NCI-H187 treated with DMSO at 0.1 percent for 48 hours (cell line): ENCODE results near the gene MEF2A.

Source experiments
- DNase-seq: peaks from one replicate; lab custom pipeline; 2025; lab: John Stamatoyannopoulos, UW

The MEF2A gene

DNA sequence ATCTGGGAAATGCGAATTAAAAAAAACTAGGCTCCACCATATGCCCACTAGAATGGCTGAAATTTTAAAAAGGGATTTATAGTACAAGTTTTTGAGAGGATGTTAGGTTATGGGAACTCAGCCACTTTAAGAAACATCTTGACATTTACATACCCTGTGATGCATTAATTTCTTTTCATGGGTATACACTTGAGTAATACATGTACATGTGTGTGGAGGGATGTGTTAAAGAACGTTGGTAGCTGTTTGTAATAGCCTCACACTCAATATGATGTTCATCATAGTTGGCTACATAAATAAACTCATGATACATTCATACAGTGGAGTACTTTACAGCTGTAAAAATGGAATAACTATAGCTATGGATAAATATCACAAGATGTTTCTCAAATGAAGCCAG lies 40.9 kb downstream of the MEF2A start:
- DNase-seq = no peak

DNA sequence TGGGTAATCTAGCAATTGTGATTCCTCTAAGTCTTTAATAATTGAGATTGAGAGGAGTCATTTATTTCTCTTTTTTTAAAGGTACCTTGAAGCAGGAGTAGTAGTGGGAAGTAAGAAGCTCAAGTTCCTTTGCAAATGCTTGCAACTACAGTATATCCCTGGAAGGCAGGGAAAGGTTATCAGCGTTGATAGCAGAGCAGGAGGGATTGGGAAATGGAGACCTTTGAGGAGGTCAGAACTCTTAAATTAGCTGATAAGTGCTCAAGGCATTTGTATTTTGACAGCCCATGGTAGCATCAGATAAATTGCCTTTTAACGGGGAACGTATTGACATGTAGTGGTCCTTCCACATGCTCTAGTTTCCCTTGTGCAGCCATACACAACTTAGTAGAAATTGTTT lies 47.7 kb downstream of the MEF2A start:
- no peak for DNase-seq

DNA sequence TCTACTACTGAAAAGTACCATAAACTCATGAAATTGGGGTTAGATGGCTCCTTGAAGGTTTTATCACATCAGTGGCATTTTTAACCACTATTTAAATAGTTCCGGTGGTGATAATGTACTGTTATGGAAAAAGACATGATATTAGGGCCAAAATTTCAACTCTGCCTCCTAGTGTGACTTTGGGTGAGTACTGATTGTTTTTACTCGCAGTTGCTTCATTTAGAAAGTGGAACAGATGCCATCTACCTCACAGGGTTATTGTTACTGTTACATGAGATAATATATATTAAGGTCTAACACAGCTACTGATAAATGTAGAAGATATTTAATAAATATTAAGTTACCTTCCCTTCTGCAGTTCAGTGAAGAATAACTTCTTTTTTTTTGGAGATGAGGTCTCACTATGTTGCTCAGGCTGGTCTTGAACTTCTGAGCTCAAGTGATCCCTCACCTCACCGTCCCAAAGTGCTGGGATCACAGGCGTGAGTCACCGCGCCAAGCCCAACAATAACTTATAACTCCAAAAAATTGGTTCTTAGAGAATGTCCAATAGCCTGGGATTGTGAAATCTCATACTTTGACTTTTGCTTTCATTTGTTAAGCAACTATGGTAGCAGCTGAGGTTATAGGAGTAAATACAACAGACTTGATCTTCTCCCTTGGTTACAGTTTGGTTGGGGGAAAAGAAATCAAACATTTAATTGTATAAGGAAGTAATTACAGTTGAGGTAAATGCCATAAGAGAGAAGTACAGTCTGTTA lies 48.3 kb downstream of the MEF2A start:
- DNase-seq = no peak

DNA sequence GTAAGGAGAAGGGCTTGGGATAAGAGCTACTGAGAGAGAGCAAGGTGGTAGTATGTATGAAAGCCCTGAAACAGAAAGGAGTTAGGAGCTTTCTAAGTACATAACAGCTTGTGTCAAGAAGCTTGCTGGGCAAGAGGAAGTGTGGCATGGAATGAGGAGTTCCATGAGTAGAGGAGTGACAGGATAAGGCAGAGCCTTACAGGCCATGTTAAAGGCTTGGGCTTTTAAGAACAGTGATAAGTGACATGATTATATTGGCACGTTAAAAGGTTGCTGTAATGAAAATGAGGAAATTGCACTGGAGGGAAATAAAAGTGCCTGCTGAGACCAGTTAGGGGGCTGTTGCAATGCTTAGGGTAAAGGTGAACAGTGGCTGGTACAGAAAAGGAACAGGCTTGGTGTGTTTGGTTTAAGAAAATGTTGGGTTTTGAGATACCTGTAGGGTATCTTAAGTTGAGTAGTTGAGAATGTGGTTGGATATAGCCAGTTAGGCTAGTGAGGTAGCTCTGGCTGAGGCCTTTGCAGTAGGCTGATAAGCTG lies 49.0 kb downstream of the MEF2A start:
- DNase-seq = no peak

DNA sequence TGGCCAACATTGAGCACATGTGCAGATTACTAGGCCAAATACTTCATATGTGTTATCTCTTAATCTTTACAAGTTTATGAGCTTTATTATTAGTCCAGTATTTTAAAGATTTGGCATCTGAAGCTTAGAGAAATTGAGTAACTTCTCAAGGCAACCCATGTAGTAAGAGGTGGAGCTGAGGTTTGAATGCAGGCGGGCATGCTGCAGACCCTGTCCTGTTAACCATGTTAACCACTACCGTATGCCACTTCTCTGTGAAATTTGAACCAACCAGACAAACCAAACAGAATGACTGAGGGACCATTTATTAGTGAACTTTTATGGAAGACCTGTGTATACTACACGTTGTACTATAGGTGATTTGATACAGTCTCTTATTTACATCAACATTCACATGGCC lies 49.7 kb downstream of the MEF2A start:
- no peak for DNase-seq

DNA sequence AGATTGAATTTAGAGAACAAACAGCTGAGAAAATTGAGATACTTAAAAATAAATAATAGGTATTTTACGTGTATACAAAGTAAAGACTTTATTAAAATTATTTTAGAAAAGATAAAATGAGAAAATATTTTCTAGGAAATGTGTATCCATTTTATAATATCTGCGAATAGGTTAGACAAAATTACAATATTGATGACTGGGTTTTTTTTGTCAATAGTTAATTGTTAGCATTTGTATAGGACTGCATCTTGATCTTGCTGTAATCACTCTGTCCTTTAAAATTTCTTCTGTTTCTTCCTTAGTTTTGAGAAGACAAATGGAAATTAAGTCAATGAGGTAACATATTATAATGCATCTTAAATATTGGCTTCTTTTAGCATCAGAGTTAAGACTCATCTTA lies 50.3 kb downstream of the MEF2A start:
- no peak for DNase-seq

DNA sequence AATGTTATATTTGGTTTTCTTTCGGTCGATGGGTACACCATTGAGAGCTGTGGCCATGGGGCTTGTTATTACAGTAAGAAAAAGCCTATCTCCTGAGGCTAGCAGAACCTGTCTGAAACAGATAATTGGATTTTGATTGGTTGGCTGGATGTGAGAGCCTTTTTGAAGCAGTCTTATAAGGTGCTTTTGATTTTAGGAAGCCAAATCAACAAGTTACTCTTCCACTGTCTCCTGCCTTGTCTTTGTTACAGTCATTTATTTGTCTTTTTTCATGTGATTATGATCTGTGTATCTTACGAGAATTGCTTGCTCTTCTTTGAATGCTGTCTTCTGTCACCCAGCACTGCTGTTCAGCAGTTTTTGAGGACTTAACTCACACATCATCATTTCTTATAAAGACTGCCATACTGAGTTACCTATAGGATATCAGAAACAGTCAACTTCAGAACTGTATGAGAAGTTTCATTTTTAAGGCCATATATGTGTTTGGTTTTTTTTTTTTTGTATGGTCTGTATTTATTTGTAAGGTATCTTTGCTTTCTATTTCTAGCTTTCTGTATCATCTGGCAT lies 51.1 kb downstream of the MEF2A start:
- no peak for DNase-seq

DNA sequence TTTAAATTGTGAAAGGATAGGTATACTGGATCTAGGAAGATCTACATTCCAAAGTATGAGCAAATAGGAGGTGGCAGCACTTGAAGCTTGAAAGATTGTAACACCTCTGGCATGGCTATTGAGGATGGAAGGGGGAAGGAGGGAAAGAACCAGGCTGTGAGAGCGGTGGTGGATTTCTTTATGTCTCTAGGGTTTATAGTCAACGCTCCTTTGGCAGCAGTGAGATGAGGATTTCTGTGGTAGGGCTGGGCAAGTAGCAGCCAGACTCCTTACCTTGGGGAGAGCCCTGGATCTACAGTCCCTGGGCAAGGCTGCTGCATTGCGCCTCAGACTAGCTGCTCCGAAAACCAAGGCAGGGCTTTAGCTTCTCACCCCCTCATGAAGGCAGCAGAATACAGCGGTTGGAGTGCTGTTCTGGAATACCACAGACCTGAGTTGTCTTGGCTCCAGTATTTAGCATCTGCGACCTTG lies 53.2 kb downstream of the MEF2A start:
- no peak for DNase-seq

DNA sequence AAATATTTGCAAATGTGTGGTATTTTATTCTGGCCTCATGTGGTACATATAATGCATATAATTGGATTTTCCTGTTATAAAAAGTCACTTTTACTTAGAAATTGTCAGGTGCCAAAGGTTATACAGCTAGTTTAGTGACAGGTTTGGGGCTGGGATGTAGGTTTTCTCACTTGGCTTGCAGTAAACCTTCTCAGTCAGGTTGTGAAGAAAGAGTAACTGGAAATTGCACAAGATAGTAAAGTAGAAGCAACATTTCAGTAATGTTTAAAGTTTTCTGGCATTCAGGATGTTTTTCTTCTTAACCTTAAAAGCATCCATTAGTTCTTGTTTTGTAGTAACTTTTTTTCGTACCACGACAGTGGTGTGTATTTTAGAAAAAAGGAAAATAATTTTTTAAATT lies 53.9 kb downstream of the MEF2A start:
- no peak for DNase-seq

DNA sequence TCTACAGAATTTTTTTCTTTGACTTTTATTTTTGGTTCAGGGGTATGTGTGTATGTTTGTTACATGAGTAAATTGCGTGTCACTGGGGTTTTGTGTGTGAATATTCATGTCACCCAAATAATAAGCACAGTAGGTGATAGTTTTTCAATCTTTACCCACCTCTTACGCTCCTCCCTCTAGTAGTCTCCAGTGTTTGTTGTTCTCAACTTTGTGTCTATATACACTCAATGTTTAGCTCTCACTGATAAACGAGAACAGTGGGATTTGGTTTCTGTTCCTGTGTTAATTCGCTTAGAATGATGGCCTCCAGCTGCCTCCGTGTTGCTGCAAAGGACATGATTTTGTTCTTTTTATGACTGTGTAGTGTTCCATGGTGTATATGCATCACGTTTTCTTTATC lies 54.4 kb downstream of the MEF2A start:
- no peak for DNase-seq

DNA sequence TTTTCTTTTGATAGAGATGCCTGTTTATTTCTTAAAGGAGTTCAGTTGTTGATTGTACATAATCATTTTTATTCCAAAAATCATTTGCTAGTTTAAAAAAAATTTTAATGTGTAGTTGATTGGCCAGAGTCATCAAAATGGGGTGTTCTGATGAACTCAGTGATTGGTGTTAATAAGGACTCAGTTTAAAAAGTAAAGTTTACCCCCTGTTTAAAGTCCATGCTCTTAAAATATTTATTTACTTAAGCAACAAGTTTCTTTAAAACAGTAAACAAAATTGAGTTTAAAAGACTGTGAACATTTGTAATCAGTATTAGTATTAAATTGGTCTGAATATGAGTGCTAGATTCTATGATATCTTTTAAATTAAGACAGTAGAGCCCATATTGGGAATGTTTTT lies 56.0 kb downstream of the MEF2A start:
- no peak for DNase-seq

DNA sequence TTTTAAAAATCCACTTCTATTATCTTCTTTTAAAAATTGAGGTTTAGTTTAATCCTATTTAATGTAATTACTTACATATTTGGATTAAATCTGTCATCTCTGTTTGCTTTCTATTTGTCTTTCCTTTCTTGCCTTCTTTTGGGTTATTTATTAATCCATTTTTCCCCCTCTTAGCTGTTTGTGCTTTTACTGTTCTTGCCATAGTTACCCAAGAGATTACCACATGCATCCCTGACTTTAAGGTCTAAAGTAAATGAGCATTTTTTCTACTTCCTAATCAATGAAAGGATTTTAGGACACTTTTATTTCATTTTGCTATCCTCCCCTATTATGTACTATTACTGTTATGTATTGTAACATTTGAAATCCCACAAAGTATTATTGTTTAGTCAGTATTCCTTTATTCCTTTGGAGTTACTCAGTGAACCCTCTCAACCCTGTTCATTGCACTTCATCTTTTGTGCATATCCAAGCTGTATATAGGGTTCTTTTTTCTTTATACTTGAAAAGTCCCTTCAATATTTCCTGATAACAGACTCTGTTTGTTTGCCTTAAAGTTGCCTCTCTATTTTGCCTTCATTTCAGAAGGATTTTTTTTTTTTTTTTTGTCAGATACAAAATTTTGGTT lies 62.7 kb downstream of the MEF2A start:
- no peak for DNase-seq

DNA sequence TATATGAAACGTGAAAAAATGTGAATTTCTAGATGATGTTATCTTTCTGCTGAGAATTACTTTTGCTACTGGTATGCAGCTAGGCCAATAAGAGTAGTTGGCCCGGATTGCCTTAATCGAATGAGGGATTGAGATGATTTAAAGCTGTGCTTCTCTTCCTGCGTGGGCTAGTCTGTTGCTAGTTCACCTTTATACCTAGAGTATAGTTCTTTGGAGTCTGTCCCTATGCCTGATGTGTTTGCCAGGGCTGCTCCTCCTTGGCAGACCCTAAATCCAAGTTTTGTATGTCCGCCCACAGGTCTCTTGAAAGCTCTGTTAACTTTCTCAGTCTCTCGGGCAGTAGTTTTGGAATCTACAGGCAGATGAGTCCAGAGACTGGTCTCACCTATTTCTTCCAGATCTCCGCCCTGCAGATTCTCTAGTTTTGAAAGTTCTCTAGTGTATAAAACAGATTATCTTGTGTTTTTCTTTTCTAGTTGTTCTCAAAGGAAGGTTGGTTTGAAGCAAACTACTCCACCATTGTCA lies 64.9 kb downstream of the MEF2A start:
- DNase-seq = no peak

DNA sequence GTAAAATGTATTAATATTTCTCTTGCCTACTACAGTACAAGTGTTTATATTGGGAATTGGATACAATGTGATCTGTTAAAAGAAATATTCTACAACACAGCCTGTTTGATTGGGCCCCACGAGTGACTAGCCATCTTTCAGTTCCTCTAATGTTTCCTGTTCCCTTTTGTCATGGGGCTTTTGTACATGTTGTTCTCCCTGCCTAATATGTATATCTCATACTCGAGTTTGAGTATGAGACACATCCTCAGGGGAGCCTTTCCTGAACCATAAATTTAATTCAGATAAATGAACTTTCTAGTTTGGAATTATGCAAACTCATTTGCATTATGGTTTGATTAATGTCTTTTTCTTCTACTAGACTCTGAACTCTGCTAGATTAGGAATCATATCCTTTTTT lies 65.5 kb downstream of the MEF2A start:
- DNase-seq = no peak

DNA sequence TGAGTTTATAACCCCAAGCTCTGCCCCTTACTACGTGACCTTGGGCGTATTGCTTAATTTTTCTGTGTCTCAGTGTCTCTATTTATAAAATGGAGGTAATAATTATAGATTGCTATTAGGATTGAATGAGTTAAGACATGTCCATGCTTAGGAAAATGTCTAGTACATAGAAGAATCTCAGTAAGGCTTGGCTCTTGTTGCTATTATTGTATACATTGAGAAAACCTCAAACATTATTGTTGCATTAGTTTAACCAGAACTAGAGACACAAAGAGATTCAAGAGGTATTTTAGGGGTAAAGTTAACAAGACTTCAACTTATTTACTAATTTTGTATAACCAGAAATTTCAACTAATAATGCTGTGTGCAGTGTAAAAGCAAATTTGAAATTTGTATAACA lies 66.7 kb downstream of the MEF2A start:
- no peak for DNase-seq

DNA sequence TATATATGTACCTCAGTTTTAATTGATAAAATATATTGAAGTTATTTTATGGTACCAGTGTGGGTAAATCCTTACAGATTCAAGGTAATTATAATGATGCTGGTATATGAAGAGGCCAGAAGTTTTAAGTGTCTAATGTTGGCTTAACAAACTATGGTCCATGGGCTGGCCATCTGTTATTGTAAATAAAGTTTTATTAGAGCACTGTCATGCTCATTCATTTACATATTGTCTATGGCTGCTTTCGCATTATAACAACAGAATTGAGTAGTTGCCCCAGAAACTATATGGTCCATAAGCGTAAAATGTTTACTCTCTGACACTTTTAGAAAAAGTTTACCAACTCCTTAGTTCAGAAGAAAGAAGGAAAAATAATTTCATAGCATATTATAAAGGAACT lies 67.9 kb downstream of the MEF2A start:
- DNase-seq = no peak

DNA sequence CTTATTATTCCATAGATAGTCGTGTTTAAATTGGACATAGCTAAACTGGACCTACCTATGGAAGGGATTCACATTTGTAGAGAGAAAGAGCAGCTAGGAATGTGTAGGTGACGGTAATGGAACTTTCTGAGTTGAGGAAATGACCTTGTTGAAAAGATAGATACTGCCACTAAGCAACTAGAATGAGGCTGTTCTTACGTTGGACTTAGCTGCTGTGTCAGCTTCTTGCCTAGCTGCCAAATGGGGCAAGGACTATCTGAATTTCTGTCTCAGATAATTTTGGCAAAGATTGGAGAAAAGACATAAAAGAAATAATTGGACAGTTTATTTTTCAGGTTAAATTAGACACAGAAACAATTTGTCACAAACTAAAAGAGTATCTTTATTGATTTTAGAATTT lies 68.8 kb downstream of the MEF2A start:
- no peak for DNase-seq

DNA sequence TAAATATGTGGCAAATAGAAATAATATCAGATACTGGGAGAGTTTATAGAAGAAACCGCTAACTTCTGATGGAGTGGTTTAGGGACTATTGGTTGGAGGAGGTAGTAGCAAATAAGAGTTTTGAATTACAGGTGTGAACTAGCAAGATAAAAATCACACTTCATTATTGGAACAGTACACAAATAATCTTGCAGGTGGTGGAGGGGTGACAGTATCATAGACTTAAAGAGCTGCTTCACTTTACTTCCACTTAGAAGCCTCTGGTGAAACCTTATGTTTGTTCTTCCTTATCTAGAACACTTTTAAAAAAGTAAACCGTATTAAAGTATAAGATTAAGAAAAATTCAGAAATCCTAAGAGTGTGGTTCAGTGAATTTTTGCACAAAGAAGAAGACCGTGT lies 69.4 kb downstream of the MEF2A start:
- DNase-seq = no peak

DNA sequence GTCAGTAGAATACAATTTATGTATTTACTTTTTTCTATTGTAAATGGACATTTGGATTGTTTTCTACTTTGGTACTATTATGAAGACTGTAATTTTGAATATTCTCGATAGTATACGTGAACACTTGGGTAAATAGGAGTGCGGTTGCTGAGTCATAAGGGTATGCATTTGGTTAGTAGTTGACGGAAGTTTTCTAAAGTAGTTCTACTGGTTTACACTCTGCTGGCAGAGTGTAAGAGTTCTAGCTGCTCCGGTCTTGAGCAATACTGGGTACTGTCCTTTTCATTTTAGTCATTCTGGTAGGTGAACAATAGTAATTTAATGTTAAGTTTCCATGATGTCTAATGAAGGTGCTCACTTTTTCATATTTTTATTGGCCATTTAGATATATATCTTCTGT lies 70.0 kb downstream of the MEF2A start:
- no peak for DNase-seq

DNA sequence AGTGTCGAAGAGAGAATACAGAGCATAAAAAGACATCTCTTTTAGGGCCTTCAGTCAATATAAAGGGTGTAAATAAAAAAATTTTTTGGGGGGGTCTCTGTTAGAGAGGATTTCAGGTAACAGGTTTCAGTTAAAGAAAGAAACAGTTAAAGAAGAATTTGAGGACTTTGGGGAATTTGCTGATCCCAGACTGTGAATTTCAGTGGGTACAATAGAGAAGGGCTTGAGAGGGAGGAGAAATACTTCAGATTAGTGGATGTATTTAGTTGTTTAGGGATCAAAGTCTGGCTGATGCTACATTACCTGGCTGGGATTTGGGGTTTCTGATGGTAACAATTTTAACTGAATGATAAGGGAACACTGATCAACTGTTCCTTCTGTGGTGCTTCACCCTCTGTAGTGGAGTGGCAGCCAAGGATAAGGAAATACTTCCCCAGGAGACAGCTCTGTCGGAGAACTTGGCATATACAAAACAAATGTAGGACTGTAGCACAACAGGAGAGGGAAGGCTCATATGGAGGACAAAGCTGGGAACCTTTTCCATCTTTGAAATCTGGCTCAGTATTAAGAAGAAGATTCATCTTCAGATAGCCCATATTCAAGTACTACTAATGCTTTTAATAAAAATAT lies 79.2 kb downstream of the MEF2A start:
- DNase-seq = no peak

DNA sequence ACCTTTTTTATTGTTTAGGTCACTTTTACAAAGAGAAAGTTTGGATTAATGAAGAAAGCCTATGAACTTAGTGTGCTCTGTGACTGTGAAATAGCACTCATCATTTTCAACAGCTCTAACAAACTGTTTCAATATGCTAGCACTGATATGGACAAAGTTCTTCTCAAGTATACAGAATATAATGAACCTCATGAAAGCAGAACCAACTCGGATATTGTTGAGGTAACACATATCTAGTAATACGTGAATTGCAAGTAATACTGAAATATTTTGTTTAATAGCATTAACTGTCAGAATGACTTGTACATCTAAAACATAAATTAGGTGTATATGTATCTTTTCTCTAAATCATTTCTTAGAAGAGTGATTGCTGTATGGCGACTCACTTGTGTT lies 79.8 kb downstream of the MEF2A start:
- DNase-seq = no peak

DNA sequence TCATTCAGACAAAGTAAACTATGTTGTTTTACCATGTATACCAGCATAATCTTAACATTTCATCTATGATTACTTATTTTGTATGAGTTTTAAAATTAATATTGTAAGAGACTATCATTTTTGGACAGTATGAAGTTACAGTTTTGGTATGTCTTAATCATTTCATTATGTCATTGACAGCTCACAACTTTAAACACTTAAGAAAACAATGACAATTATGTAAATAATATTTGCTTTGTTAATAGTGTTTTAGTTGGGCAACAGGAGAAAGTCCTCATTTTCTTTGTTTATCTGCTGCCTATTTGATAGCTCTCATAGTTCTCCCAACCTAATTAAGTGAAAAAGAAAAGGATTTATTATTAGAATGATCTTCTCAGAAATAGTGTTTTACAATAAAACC lies 80.2 kb downstream of the MEF2A start:
- no peak for DNase-seq
